Activated CD8-positive, alpha-beta memory T cell treated with anti-CD3 and anti-CD28 coated beads, Interleukin-2, amount 50 U/mL, for 4 hours (primary cell): ENCODE results near the gene ZNF648.
A peak's percentile ranks its signal among the peaks of the same experiment; 100 is the strongest.
"Not testable (repeated sequence)": the region's sequence is repeated elsewhere in the genome, so short reads cannot be mapped to it uniquely, and the experiment has no call there.

Experiments
- DNase-seq: peaks from one replicate; pipeline ENCODE4 v3.0.0-alpha.2; 2020

ZNF648 gene

GRCh38 chr1:182069028-182069466 lies 7.5 kb upstream of the ZNF648 start:
- DNase-seq = peak; percentile 23

GRCh38 chr1:182066934-182067333 lies 5.4 kb upstream of the ZNF648 start:
- DNase-seq = no peak

GRCh38 chr1:182065126-182065845 lies 3.8 kb upstream of the ZNF648 start:
- no peak for DNase-seq

- no peak for DNase-seq
Observed at GRCh38 chr1:182064611-182065010, 3.1 kb upstream of the ZNF648 start.

- no peak for DNase-seq
Observed at GRCh38 chr1:182062223-182062622, 711 bp upstream of the ZNF648 start.

- no peak for DNase-seq
Observed at GRCh38 chr1:182060877-182061276, 635 bp downstream of the ZNF648 start.

GRCh38 chr1:182059936-182060335 lies 1.6 kb downstream of the ZNF648 start:
- no peak for DNase-seq

- no peak for DNase-seq
Observed at GRCh38 chr1:182056601-182057366, 4.7 kb downstream of the ZNF648 start.

- peak; percentile 46 for DNase-seq
Observed at GRCh38 chr1:182054698-182055326, 6.7 kb downstream of the ZNF648 start.

GRCh38 chr1:182052355-182052754 lies 9.2 kb downstream of the ZNF648 start:
- DNase-seq = no peak

- no peak for DNase-seq
Observed at GRCh38 chr1:182051938-182052337, 9.6 kb downstream of the ZNF648 start.

GRCh38 chr1:182050481-182051448 lies 10.7 kb downstream of the ZNF648 start:
- DNase-seq = no peak

- no peak for DNase-seq
Observed at GRCh38 chr1:182048562-182048961, 12.9 kb downstream of the ZNF648 start.

GRCh38 chr1:182046763-182047162 lies 14.7 kb downstream of the ZNF648 start:
- DNase-seq = no peak

- not testable (repeated sequence) for DNase-seq
Observed at GRCh38 chr1:182045481-182045880, 16.0 kb downstream of the ZNF648 start.

GRCh38 chr1:182041615-182042014 lies 19.9 kb downstream of the ZNF648 start:
- no peak for DNase-seq

GRCh38 chr1:182038220-182038619 lies 23.3 kb downstream of the ZNF648 start:
- DNase-seq = no peak

- no peak for DNase-seq
Observed at GRCh38 chr1:182035097-182035770, 26.3 kb downstream of the ZNF648 start.

GRCh38 chr1:182032251-182032650 lies 29.3 kb downstream of the ZNF648 start:
- no peak for DNase-seq

- peak; percentile 97 for DNase-seq
Observed at GRCh38 chr1:182029379-182030331, 31.9 kb downstream of the ZNF648 start.

GRCh38 chr1:182029002-182029378 lies 32.5 kb downstream of the ZNF648 start:
- no peak for DNase-seq
